Mesenteric fat pad (tissue), 1 donor: ENCODE measurements around the gene IRF2BP2. TPM values are rescaled to one million over a fixed set of nuclear protein-coding genes. Genes with fewer than 3 reads are reported as not detected.

Experiments used
- DNase-seq: peaks from one replicate; pipeline ENCODE4 v3.0.0-alpha.2; 2020; ENCODE audit warnings: low spot score
- total RNA-seq: library from RNA; stranded (reverse); fragmentation: NEBNext Ultra II Directional; extraction: Animal tissue kit (Norgen Biotek cat#: 25700); gene quantifications from one replicate; pipeline ENCODE4 v1.2.1, GENCODE V29; 2021
- donor health status: DM: yes; HTN: yes; CAD: no.

The IRF2BP2 gene
- total RNA-seq, 1 donor from 2014 or later, result 108 TPM

DNA sequence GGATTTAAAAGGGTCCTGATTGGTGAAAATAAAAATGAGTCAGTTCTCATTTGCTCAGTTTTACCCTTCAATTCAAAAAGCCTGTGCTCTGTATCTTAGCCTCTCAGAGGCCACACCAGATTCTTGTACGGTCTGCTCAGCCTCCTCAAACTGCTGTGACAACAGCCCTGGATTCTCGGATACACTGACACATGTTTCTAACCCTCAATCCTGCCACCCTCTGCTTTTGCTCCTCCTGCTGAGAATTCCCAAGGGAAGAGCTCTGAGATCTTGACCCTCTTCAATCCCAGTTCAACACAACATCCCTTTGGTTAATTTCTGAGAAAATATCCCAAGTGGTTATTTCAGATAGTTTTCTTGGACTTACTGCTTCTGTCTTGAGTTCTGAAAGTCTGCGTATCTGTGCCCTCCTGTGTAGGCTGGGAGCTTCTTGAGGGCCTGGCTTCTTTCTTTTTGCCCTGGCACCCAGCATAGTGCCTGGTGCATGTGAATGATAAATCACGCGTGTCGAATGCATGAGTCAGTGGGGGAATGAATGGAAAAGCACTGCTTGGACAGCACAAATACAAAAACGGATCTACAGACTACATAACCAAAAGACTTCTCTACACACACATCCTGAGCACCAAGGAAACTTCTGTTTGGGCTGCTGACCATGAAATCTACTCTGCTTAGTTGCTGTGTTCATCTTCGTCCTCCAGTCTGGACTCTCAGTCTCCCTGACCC, 24.5 kb downstream of the IRF2BP2 start:
- no peak for DNase-seq

GRCh38 chr1:234584926-234585325, 25.1 kb downstream of the IRF2BP2 start:
- no peak for DNase-seq

- no peak for DNase-seq
Observed at GRCh38 chr1:234584420-234584805, 25.6 kb downstream of the IRF2BP2 start.

DNA sequence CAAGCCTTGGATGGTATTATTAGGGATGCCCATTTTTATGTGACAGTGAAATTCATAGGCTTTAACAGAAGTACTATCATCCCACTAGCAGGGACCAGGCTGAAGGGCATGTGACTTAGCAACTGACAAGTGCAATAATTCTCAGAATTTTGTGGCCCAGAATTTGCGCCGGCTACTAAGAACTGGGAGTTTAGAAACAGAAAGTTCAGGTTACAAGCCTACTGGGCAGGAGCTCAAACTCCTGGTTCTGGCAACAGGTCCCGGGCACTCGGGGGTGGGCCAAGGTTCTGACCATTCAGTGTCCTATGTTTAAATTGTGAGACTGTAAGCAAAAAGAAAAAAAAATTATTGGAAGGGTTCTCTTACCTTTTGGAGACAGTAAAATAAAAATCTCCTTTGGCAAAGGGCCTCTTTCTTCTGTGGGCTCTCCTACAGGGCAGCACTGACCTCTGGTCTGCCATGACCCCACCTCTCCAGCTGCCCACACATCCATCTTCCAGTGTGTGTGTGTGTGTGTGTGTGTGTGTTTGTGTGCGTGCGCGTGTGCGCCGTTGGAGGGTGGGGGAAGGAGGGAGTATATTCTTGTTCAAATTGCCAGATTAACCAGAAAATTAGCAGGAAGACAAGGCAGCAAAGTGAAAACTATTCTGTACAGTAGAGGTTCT, 26.1 kb downstream of the IRF2BP2 start:
- DNase-seq, result no peak

DNA sequence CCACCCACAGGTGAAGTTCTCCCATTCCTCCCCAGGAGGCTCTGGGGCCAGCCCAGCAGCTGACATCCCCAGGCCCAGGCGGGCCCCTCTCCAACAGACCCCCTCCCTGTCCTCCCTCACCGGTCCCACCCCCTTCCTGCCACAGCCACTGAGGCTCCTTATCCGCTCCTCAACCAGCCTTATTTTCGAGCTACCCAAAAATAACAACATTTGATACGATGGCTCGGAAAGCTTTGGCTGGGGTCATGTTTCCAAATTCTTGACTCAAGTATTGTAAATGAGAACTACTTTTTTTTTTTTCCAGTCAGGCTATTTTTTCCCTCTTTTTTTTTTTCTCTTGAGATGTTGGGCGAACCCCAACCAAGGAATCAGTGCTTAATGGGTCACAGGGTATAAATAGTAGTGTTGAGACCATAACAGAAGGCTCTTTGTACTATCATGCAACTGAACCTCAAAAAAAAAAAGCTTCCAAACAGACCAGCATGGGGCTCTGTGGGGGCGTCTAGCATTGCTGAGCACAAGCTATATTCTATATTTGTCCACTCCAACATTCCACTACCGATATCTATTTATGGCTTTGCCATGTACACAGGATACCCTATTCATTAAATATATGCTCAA, 27.2 kb downstream of the IRF2BP2 start:
- no peak for DNase-seq

DNA sequence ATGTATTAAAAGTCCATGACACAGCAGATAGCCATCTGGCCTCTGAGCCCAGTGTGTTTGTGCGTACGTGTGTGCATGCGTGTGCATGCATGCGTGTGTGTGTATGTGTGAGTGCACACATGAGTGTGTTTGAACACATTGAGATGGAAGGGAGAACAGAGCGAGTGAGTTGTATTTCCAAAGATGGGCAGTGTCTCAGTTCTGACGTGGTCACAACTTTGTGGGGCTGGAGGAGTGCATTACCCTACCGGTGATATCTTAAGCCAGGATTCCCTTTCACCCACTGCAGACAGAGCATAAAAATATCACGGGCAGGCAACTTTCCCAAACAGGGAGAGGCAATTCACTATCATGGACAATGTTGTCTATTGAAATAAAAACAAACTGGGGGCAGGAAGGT, 27.8 kb downstream of the IRF2BP2 start:
- DNase-seq, result no peak

DNA sequence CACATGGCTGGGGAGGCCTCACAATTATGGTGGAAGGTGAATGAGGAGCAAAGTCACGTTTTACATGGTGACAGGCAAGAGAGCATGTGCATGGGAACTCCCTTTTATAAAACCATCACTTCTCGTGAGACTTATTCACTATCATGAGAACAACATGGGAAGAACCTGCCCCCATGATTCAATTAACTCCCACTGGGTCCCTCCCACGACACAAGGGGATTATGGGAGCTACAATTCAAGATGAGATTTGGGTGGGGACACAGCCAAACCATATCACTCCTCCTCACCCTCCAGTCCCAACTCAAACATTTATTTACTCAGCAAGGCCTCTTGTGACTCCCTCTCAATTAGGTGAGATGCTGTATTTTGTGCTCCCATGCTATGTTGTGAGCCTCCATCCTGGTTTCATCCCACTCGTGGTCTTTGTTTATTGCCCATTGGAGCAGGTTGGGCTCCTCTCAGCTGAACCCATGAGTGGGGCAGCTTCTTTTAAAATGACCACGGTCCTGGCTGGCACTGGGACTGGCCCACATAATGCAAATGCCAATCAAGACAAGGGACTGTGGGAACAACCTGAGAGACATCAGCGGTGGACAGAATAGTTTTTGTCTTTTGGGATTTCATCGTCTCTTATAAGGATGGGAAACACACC, 28.8 kb downstream of the IRF2BP2 start:
- DNase-seq, result no peak

GRCh38 chr1:234579967-234580366, 30.0 kb downstream of the IRF2BP2 start:
- DNase-seq, result no peak

DNA sequence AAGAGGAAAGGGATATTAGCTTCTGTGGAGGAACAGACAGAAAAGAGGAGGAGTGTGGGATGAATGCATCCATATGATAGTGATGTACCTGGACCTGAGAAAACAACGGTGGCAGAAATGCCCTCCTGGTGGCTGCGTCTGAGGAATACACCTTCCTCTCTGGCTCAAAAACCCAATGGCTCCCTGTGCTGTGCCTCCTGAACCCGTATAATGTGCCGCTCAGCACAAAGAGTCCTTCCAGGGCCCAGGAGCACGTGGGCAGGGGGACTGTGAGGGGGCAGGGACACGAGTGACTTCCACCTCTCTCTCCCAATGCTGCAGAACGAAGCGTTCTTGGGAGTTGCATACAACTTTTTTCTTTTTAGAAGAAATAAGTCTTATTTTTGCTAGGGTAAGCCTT, 31.2 kb downstream of the IRF2BP2 start:
- no peak for DNase-seq

DNA sequence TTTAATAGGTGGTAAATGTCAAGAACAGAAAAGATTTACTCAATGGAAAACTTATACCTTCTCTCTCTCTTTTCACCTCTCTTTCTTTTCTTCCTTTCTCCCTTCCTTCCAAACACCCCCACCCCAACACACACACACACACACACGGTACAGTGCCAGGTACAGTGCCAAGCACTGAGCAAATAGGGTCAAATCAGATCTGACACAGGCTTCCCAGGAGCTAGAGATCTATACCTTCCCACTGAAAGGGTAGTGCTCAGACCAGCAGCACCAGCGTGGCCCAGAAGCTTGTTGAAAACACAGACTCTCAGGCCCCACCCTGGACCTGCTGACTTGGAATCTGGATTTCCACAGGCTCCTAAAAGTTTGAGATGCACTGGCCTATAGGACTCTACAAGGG, 31.9 kb downstream of the IRF2BP2 start:
- DNase-seq, result no peak

GRCh38 chr1:234573711-234574299, 36.2 kb downstream of the IRF2BP2 start:
- DNase-seq, result no peak

GRCh38 chr1:234572966-234573365, 37.0 kb downstream of the IRF2BP2 start:
- no peak for DNase-seq

- no peak for DNase-seq
Observed at GRCh38 chr1:234571702-234572101, 38.3 kb downstream of the IRF2BP2 start.

- DNase-seq, result no peak
Observed at GRCh38 chr1:234570329-234571120, 39.5 kb downstream of the IRF2BP2 start.

DNA sequence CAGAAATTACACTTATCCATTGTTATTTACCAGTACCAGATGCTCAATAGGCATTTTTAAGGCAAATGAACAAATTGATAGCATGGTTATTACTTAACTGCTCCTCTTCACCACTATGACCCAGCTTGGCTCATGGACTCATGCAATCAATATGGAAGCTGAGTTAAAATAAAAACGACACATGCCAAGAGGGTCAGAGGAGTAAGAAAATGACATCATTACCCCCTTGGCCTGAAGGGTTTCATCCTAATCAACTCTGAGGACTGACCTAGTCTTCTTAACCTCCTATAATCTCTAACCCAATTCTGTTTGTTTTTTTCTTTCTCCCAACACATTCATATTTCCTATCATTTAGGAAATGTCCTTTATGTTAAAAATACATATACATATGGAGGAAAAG, 41.6 kb downstream of the IRF2BP2 start:
- DNase-seq, result no peak

DNA sequence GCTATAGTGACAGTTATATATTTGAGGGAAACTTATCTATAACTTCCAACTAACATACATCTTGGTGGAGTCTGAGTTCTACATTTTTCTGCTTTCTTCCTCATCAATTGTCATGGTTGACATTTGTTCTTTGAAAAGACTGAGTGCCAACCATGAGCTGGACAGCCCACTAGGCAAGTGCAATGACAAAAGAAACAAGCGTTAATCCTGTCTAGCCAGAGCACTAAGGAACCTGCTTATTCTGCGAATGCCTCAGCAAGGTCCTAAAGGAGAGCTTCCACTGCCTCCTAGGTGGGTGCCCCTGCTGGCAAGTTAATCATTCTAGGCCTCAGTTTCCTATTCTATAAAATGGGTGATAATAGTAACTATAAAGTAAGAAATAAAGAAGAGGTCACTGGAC, 44.8 kb downstream of the IRF2BP2 start:
- no peak for DNase-seq

DNA sequence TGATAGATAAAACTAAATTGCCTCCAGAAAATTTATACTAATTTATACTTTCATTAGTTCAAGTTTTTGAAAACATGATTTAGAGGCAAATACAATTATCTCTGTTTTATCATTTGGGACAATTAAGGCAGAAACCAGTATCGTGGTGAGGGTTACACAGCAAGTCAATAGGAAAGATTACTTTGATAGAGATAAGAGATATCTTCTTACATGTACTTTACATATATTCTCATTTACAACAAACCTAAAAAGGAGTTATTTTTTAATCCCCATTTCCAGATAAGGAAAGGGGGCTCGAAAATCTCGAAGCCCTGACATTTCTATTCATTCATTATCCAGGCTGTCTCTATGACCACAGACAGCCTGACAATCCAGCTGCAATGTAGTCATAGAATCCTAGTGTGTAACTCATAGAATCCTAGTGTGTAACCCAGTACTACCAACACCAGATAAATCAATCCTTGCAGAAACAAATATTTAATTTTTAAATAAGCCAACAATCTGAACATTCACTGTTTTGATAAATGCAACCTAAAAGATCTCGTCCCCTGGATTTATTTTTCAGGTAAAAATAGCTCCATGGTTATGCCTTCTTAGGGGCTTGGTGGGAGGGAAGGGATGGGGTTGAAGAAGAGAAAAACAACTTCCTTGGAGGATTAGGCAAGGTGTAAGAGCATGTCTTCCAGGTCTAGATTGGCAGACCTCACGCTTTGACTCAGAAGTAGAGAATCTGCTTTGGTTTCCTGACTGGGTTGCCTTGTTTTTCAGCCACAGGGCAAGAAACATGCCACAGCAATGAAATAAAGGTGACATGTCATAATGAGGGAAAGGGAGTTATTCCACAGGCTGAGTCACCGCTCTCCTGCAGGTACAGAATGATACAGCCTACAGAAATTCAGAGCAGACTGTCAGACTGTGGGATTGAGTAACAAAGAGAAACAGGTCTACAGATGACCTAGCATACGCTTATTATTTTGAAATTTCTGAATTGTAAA, 45.6 kb downstream of the IRF2BP2 start:
- DNase-seq, result no peak

- DNase-seq, result no peak
Observed at GRCh38 chr1:234562334-234562733, 47.6 kb downstream of the IRF2BP2 start.

DNA sequence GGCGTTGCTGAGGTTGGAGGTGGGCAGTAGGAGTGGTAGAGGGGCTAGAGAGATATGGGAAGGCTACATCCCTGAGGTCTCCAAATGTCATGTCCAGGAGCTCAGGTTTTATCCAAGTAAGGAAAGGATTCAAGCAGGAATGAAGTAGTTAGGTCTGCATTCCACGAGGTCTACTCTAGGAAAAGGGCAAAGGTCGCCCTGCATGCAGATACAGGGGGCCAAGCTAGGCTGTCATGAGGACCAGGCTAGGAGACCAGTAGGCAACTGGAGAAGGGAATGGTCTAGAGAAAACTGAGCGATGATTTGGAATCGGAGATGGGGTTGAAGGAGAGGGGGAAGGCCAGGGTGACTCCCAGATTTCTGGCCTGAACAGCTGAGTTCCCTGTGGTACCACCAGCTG, 48.7 kb downstream of the IRF2BP2 start:
- DNase-seq, result no peak
